Measurements from ENCODE around the gene C4orf46.
"Not testable (repeated sequence)": the region's sequence is repeated elsewhere in the genome, so short reads cannot be mapped to it uniquely, and the experiment has no call there.

The C4orf46 gene

DNA sequence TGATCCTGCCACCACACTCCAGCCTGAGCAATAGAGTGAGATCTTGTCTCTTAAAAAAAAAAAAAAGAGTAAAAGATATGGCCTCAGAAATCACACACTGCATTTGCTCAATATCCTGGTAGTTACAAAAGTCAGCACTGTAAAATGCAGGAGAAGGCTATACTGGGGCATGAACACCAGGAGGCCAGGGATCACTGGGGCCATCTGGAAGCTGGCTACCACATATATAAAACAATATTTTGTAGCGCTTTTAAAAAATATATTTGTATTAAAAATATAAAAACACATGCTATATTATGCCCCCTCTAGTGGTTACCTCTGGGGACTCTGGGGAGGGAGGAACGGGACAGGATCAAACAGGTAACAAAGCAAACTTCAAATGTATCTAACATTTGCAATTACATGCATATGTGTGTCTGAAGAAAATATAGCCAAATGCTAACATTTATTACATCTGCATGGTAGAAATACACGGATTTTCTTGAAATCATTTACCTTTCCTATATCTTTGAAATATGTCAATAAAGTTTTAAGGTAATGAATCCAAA lies 4.0 kb downstream of the C4orf46 start:
- H3K27ac ChIP-seq: peak overlapping the region; percentile 73
- TF ChIP-seq CTCF (conservative IDR thresholded peaks at IDR 0.05): peak; percentile 70

GRCh38 chr4:158666892-158667291 lies 4.8 kb downstream of the C4orf46 start:
- no peak for TF ChIP-seq CTCF (conservative IDR thresholded peaks at IDR 0.05)
- no peak overlapping the region for H3K27ac ChIP-seq

- H3K27ac ChIP-seq: no peak overlapping the region
- TF ChIP-seq CTCF (conservative IDR thresholded peaks at IDR 0.05): no peak
Observed at GRCh38 chr4:158664806-158665205, 6.9 kb downstream of the C4orf46 start.

DNA sequence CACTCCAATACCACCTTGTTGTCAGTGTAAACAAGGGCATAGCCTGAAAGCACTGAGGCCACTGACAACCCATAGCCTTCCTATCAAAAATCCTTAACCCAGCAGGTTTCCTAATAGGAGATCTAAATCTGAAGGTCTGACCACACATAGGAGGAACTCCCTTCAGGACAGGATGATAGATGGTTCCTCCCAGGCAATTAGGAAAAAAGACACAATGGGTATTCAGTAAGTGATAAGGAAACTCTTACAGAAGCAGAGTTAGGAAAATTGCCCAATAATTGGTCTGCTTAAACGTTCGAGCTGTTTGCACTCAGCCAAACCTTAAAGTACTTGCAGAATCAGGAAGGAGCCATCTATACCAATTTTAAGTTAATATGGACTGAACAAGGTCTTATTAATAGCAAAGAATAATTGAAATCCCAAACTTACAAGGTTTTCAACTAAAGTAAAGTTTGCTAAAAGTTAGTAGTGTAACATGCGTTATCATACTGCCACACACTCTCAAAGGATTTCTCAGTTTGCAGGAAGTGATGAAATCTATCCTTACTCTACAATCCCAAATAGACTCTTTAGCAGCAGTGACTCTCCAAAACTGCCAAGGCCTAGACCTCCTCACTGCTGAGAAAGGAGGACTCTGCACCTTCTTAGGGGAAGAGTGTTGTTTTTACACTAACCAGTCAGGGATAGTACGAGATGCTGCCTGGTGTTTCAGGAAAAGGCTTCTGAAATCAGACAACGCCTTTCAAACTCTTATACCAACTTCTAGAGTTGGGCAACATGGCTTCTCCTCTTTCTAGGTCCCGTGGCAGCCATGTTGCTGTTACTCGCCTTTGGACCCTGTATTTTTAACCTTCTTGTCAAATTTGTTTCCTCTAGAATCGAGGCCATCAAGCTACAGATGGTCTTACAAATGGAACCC lies 7.7 kb downstream of the C4orf46 start:
- H3K27ac ChIP-seq: not testable (repeated sequence)

- H3K27ac ChIP-seq: not testable (repeated sequence)
Observed at GRCh38 chr4:158663255-158663654, 8.4 kb downstream of the C4orf46 start.

DNA sequence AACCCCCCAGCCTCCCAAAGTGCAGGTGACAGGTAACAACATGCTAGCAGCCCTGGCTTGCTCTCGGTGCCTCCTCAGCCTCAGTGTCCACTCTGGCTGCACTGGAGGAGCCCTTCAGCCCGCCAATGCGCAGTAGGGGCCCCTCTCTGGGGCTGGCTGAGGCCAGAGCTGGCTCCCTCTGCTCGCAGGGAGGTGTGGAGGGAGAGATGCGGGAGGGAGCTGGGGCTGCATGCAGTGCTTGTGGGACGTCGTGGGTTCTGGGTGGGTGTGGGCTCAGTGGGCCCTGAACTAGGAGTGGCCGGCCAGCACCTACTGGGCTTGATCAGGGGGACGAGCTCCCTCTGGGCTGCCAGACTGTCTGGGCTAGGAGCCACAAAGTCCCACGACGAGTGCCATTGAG lies 14.4 kb downstream of the C4orf46 start:
- no peak overlapping the region for H3K27ac ChIP-seq
- no peak for TF ChIP-seq CTCF (conservative IDR thresholded peaks at IDR 0.05)

DNA sequence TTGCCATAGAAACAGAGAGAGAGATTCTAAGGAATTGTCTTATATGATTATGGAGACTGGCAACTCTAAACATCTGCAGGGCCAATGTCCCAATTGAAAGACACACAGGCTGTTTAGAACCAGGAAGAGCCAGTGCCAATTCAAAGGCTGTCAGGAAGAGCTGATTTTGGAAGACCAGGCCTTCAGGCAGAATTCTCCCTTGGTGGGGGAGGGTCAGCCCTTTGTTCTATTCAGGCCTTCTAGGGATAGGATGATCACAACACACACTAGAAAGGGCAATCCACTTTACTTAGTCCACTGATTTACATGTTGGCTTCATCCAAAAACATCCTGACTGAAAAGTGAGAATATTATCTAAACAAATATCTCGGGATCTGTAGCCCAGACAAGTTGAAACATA lies 15.2 kb downstream of the C4orf46 start:
- H3K27ac ChIP-seq: no peak overlapping the region
- no peak for TF ChIP-seq CTCF (conservative IDR thresholded peaks at IDR 0.05)

GRCh38 chr4:158652920-158653319 lies 18.8 kb downstream of the C4orf46 start:
- no peak for TF ChIP-seq CTCF (conservative IDR thresholded peaks at IDR 0.05)
- no peak overlapping the region for H3K27ac ChIP-seq

Measured in VCaP (cell line).